NK-92 treated with Interleukin-12 subunit alpha and Interleukin-12 subunit beta, amount 100 ng/mL, for 24 hours (cell line): ENCODE results near the gene PCED1B.
"Not testable (repeated sequence)": the region's sequence is repeated elsewhere in the genome, so short reads cannot be mapped to it uniquely, and the experiment has no call there.

Source experiments
- DNase-seq: peaks from one replicate; lab custom pipeline; 2025; lab: John Stamatoyannopoulos, UW

PCED1B gene

DNA sequence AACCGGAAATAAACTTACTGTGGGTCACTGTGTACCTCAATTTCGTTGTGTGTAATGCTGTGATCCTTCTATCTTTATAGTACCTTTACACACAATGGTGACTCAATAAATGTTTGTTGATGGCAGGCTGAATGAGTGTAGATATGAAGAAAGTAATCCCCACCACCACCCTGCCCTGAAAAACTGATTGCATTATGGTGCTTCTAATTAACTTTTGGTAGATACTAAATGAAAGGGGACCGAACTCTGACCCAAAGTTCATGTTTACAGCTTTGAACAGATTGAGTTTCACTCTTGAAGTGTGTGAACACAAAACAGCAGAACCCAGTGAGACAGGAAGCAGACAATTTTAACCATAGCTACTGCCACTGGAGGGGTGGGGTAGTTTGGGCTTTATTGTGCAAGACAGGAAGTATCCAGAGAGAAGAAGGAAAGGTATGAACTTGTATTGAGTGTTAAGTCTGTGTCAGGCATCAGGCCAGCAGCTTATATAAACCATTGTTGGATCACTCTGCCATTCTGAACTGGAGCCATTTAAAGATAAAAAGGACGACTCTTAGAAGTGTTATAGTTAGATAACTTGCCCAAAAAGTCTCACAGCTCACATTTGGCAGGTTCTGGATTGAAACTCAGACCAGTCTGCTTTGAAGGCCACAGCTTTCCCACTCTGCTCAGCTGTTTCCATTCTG is 197.3 kb downstream of the PCED1B start:
- DNase-seq, result peak; percentile 21

DNA sequence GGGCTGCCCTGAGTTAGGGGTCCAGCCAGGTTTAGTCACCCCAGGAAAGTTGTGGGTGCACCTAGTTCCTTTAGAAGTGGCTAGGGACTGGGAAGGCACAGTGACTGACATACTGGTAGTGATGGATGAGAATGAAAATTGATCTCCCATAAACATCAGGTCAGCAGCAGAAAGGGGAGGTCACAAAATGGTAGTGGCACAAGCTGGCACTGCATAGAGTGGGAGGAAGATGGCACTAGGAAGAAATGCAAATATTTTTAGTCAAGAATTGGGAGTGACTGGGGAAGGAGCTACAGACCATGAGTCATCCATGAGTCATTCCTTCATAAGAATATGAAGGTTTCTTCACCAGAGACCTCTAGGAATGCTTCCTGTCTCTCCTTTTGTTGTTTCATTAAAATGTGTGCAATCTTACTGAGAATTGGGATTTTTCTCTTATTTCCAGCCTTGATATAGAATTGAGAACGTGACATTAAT is 198.6 kb downstream of the PCED1B start:
- DNase-seq, result no peak

DNA sequence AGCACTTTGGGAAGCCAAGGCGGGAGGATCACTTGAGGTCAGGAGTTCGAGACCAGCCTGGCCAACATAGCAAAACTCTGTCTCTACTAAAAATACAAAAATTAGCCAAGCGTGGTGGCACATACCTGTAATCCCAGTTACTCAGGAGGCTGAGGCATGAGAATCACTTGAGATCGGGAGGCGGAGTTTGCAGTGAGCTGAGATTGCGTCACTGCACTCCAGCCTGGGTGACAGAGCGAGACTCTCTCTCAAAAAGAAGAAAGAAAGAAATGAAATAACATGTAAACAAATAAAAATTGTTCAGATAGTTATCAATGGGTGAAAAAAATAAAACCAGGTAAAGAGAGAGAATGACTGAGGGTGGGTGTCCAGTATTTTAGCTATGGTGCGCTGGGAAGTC is 200.3 kb downstream of the PCED1B start:
- not testable (repeated sequence) for DNase-seq

DNA sequence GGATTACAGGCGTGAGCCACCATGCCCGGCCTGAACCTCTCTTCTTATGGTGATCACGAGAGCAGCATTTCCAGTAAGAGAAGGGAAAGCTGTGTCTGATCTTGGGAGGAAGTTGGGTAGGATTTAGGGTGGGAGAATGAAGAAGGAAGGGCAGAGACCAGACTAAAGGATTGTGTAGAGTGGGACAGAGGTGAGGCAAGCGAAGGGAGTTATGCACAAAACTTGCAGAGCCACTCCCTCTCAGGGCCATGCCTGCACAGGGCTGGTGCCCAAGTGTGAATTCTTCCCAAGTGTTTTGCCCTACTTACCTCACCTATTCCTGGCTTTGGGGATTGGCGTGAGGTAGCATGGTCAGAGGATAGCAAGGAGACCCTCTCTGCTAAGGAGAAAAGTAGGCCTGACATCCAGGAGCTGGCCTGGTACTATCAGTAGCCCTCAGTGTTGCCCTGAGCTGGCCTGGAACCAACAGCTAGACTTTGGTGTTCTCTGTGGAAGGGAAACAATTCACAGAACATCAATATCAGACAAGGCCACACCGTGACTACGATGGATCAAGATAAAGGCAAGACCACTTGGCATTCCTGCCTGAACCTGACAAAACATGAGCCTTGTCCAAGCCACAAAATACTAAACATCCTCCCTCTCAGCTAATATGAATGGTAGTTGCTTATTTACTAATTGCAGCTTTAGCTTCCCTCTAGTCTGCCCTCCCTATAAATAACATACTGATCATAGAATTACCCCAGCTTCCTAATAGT is 201.3 kb downstream of the PCED1B start:
- DNase-seq, result no peak

DNA sequence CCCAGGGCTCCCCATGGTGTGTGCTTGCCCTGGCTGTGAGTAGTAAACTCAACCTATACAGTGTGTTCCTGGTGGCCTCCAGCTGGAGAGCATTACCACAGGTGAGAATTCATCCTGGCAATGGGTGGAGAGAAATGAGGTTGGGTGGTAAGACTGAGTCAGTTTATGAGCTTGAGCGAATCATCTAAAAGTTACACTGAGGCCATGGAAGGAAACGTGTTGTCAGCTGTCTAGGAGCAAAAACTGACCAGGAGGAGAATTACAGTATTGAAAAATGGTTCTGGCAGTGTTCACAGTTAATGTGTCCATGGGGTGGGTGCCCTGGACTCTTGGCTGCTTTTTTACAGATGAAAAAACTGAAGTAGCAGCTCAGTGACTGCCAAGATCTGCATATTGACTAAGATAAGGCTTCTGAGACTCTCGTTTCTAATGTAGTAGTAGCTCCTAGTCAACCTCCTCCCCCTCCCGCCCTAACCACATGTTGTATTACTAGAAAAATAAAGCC is 202.3 kb downstream of the PCED1B start:
- no peak for DNase-seq

DNA sequence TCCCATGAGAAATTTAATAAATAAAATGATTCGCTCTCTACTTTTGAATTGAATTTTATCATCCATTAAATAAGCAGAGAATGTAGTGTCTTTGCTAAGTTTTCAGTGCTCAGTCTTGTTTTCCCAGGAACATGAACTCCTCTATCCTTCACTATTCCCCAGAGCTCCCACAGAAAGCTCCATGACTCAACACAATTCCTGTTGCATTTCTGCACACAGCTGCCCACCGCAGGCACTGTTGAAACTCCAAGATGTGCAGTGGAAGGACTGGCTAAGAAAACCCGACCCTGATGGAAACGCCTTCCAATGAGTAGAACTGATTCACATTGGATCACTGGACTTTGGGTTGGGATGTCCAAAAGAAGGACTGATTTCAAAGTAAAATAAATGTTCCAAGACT is 202.8 kb downstream of the PCED1B start:
- no peak for DNase-seq
